ENCODE results near the gene RYR3. TPM values are rescaled to one million over a fixed set of nuclear protein-coding genes. Genes with fewer than 3 reads are reported as not detected.

The RYR3 gene
- total and polyA plus RNA-seq, 10 of the 15 experiments (the other 5 are each of a cell fraction or from before 2014, with no cell fraction given): under 0.01 to 0.44 (median 0.16) TPM; not detected in 5

GRCh38 chr15:33768670-33769190 lies 458.0 kb downstream of the RYR3 start:
- Histone ChIP-seq H3K4me1 (ENCODE audit: control insufficient read depth, insufficient read depth, low read length) (no peaks in the 10 kb centered on the region), H3K9me3 (replicated peaks; ENCODE audit: control insufficient read depth, insufficient read depth, low read length) (no peaks in the 10 kb centered on the region), H3K9ac (ENCODE audit: control insufficient read depth, insufficient read depth, low read length) (no peak overlapping the region), H3K27me3 (replicated peaks in 1 of 2; ENCODE audit: control insufficient read depth in 2 of 2, insufficient read depth in 2 of 2, low read length in 1 of 2) (no peaks in the 10 kb centered on the region; a peak in 1 of 4 replicates), H2AFZ (ENCODE audit: control insufficient read depth, low read depth, low read length) (no peak overlapping the region), H3K4me3 (no peak overlapping the region), H3K79me2 (ENCODE audit: control insufficient read depth, insufficient read depth, low read length) (no peaks in the 10 kb centered on the region), H3K4me2 (ENCODE audit: control insufficient read depth, insufficient read depth) (no peak overlapping the region), H3K36me3 (ENCODE audit: control insufficient read depth in 2 of 2, insufficient read depth in 2 of 2, low read length in 1 of 2) (no peaks in the 10 kb centered on the region), H3K27ac (ENCODE audit: control insufficient read depth, insufficient read depth) (no peak overlapping the region), H4K20me1 (ENCODE audit: control insufficient read depth, insufficient read depth) (no peaks in the 10 kb centered on the region)
- in situ Hi-C loops (cut with MboI) (no loop called here), intact Hi-C loops (cut with micrococcal nuclease; ENCODE audit: unreplicated experiment) (no loop called here)
- ATAC-seq (no peak), FAIRE-seq (no peak), DNase-seq (ENCODE audit: low read depth, low spot score) (no peak)
- 30% methylated on average over 6 of the region's 6 CpGs for WGBS (ENCODE audit: insufficient coverage, insufficient replicate concordance, low lambda C conversion rate, missing lambda C conversion rate)
- ChIA-PET POLR2A (no interaction called here), CTCF (interaction anchor here (0.7 kb wide), 1 partner anchor 722 kb away, joined by 3 read pairs; no protein-coding TSS in a partner anchor), RAD21 (ENCODE audit: unreplicated experiment) (no interaction called here), SMC1A (ENCODE audit: uncharacterized antibody, unreplicated experiment) (no interaction called here)
- no TSS peak for BruUV-seq (replicated peaks)
- no peak for TF ChIP-seq CEBPZ (IDR thresholded peaks at IDR 0.05; ENCODE audit: low read depth, low read length)
- TF ChIP-seq ZNF384 (IDR thresholded peaks at IDR 0.05; ENCODE audit: borderline replicate concordance, low read depth, low read length): no peak
- TF ChIP-seq CHD4 (IDR thresholded peaks at IDR 0.05): no peak
- TF ChIP-seq, protein P1, sequence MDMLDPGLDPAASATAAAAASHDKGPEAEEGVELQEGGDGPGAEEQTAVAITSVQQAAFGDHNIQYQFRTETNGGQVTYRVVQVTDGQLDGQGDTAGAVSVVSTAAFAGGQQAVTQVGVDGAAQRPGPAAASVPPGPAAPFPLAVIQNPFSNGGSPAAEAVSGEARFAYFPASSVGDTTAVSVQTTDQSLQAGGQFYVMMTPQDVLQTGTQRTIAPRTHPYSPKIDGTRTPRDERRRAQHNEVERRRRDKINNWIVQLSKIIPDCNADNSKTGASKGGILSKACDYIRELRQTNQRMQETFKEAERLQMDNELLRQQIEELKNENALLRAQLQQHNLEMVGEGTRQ (IDR thresholded peaks at IDR 0.05; ENCODE audit: borderline replicate concordance, low read depth, low read length): no peak
- no peak for TF ChIP-seq IKZF2 (IDR thresholded peaks at IDR 0.05)
- no peak for TF ChIP-seq CREM (IDR thresholded peaks at IDR 0.05; ENCODE audit: low read depth)
- TF ChIP-seq YY1 (IDR thresholded peaks at IDR 0.05; ENCODE audit: low read depth, low read length): no peak
- TF ChIP-seq NFXL1 (IDR thresholded peaks at IDR 0.05; ENCODE audit: borderline replicate concordance): no peak
- TF ChIP-seq USF1 (IDR thresholded peaks at IDR 0.05; ENCODE audit: borderline replicate concordance, extremely low read length, insufficient read depth, low read depth, low read length): no peak
- no peak for TF ChIP-seq CBX3 (IDR thresholded peaks at IDR 0.05; ENCODE audit: borderline replicate concordance, low read depth)
- no peak for TF ChIP-seq ZSCAN29 (IDR thresholded peaks at IDR 0.05)
- no peak for TF ChIP-seq BHLHE40 (IDR thresholded peaks at IDR 0.05; ENCODE audit: borderline replicate concordance in 1 of 2, low read depth in 2 of 2, low read length in 1 of 2)
- no peak for TF ChIP-seq FOS (IDR thresholded peaks at IDR 0.05; ENCODE audit: borderline replicate concordance, extremely low read depth, insufficient read length)
- no peak for TF ChIP-seq IRF5 (IDR thresholded peaks at IDR 0.05; ENCODE audit: borderline replicate concordance)
- TF ChIP-seq DPF2 (IDR thresholded peaks at IDR 0.05): no peak
- TF ChIP-seq PML (IDR thresholded peaks at IDR 0.05; ENCODE audit: low read length): no peak
- no peak for TF ChIP-seq TCF7 (IDR thresholded peaks at IDR 0.05; ENCODE audit: borderline replicate concordance)
